SK-N-SH treated with all-trans-retinoic acid at 6 μM for 48 hours (cell line): ENCODE results near the gene CXCL8.

Experiments used
- ATAC-seq: fragments of 200-7000 bp; cut with Tn5 transposase; 3 replicates; pipeline ENCODE4 v1.9.1; 2020; ENCODE audit warnings: mild to moderate bottlenecking, moderate library complexity
- ARNTL ChIP-seq: fragments of 450-650 bp; formaldehyde crosslinking; IDR thresholded peaks from 2 replicates; pipeline ENCODE4 v1.5.0; 2020; ENCODE audit warnings: low read depth, mild to moderate bottlenecking, moderate library complexity, borderline replicate concordance
- BACH2 ChIP-seq: fragments of 250-450 bp; sonication (Bioruptor Pico); IDR thresholded peaks from 2 replicates; pipeline ENCODE4 v1.9.0; 2021; ENCODE audit warnings: mild to moderate bottlenecking, borderline replicate concordance
- CREB5 ChIP-seq: fragments of 250-450 bp; sonication (Bioruptor Pico); IDR thresholded peaks from 2 replicates; pipeline ENCODE4 v1.5.1; 2020; ENCODE audit warnings: low read depth, mild to moderate bottlenecking, moderate library complexity
- CSDC2 ChIP-seq: fragments of 250-450 bp; sonication (Bioruptor Pico); IDR thresholded peaks from 2 replicates; pipeline ENCODE4 v1.5.0; 2020; ENCODE audit warnings: mild to moderate bottlenecking, moderate library complexity
- CSRNP3 ChIP-seq: fragments of 250-450 bp; sonication (Bioruptor Pico); IDR thresholded peaks from 2 replicates; pipeline ENCODE4 v1.5.1; 2021; ENCODE audit warnings: mild to moderate bottlenecking, moderate library complexity
- ESRRG ChIP-seq: fragments of 250-450 bp; sonication (Bioruptor Pico); IDR thresholded peaks from 2 replicates; pipeline ENCODE4 v1.6.1; 2021; ENCODE audit warnings: mild to moderate bottlenecking
- ISL1 ChIP-seq: fragments of 250-450 bp; sonication (Bioruptor Pico); IDR thresholded peaks from 2 replicates; pipeline ENCODE4 v2.1.2; 2022; ENCODE audit warnings: mild to moderate bottlenecking, moderate library complexity
- OSR1 ChIP-seq: fragments of 250-450 bp; sonication (Bioruptor Pico); IDR thresholded peaks from 2 replicates; pipeline ENCODE4 v1.8.0; 2022; ENCODE audit warnings: moderate library complexity, mild to moderate bottlenecking, inconsistent platforms
- PATZ1 ChIP-seq: fragments of 250-450 bp; sonication (Bioruptor Pico); IDR thresholded peaks from 2 replicates; pipeline ENCODE4 v1.8.0; 2020; ENCODE audit warnings: mild to moderate bottlenecking, moderate library complexity, borderline replicate concordance
- PPARA ChIP-seq: fragments of 250-450 bp; sonication (Bioruptor Pico); IDR thresholded peaks from 2 replicates; pipeline ENCODE4 v1.5.0; 2020; ENCODE audit warnings: mild to moderate bottlenecking, borderline replicate concordance
- RARB ChIP-seq: fragments of 250-450 bp; sonication (Bioruptor Pico); IDR thresholded peaks from 2 replicates; pipeline ENCODE4 v1.8.0; 2021; ENCODE audit warnings: mild to moderate bottlenecking, moderate library complexity
- SNAI2 ChIP-seq: fragments of 250-450 bp; sonication (Bioruptor Pico); IDR thresholded peaks from 2 replicates; pipeline ENCODE4 v1.5.0; 2020; ENCODE audit warnings: mild to moderate bottlenecking, moderate library complexity
- TCF4 ChIP-seq: fragments of 250-450 bp; sonication (Bioruptor Pico); IDR thresholded peaks from 2 replicates; pipeline ENCODE4 v1.8.0; 2021; ENCODE audit warnings: mild to moderate bottlenecking, moderate library complexity, borderline replicate concordance
- TOX ChIP-seq: fragments of 250-450 bp; sonication (Bioruptor Pico); IDR thresholded peaks from 2 replicates; pipeline ENCODE4 v1.8.0; 2021; ENCODE audit warnings: mild to moderate bottlenecking, moderate library complexity, borderline replicate concordance
- ZC3H10 ChIP-seq: fragments of 250-450 bp; sonication (Bioruptor Pico); IDR thresholded peaks from 2 replicates; pipeline ENCODE4 v1.5.1; 2021; ENCODE audit warnings: mild to moderate bottlenecking, moderate library complexity
- ZFP3 ChIP-seq: fragments of 250-450 bp; sonication (Bioruptor Pico); IDR thresholded peaks from 2 replicates; pipeline ENCODE4 v1.5.0; 2020; ENCODE audit warnings: mild to moderate bottlenecking, moderate library complexity
- ZFP30 ChIP-seq: fragments of 450-650 bp; formaldehyde crosslinking; IDR thresholded peaks from 2 replicates; pipeline ENCODE4 v1.5.0; 2022; ENCODE audit warnings: mild to moderate bottlenecking, moderate library complexity
- ZNF565 ChIP-seq: fragments of 450-650 bp; formaldehyde crosslinking; conservative IDR thresholded peaks from 2 replicates; pipeline ENCODE4 v1.5.0; 2020; ENCODE audit warnings: low read depth, mild to moderate bottlenecking, moderate library complexity
- ZNF70 ChIP-seq: fragments of 450-650 bp; formaldehyde crosslinking; IDR thresholded peaks from 2 replicates; pipeline ENCODE4 v1.5.0; 2020; ENCODE audit warnings: mild to moderate bottlenecking, moderate library complexity
- ZNF8 ChIP-seq: fragments of 450-650 bp; formaldehyde crosslinking; IDR thresholded peaks from 2 replicates; pipeline ENCODE4 v1.5.0; 2020; ENCODE audit warnings: mild to moderate bottlenecking, moderate library complexity
- TF ChIP-seq, protein P1 (sequence below): fragments of 250-450 bp; sonication (Bioruptor Pico); IDR thresholded peaks from 2 replicates; pipeline ENCODE4 v1.8.0; 2021; ENCODE audit warnings: low read depth, mild to moderate bottlenecking, moderate library complexity, borderline replicate concordance

Gene CXCL8

DNA sequence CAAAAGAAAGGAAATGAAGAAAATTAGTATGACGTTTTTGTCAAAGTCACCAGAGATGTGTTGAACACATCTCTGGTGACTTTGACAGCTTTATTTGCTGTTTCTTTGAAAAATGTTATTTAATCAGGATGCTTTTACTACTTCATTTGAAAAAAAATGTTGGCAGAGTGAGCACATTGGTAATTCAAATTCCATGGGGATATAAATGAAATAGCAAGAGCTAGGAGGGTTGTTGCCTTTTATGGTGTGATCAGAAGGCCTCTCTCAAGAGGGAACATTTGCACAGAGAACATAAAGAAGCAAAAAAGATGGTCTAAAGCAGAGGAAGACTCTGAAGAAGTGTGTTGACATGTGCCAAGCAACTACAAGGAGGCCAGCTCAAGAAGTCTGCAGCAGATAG, 46.6 kb upstream of the CXCL8 start:
- no peak for ATAC-seq
- TF ChIP-seq CREB5 (CRISPR knock-in tag) (no peak), TOX (CRISPR knock-in tag) (no peak), ARNTL (CRISPR knock-in tag) (no peak), BACH2 (no peak), PPARA (CRISPR knock-in tag) (no peak), ZNF70 (CRISPR knock-in tag) (no peak), ZC3H10 (CRISPR knock-in tag) (no peak), ZFP30 (CRISPR knock-in tag) (no peak), ISL1 (CRISPR knock-in tag) (no peak), ESRRG (CRISPR knock-in tag) (no peak), SNAI2 (CRISPR knock-in tag) (no peak), CSDC2 (no peak), RARB (CRISPR knock-in tag) (no peak), CSRNP3 (CRISPR knock-in tag) (no peak)

DNA sequence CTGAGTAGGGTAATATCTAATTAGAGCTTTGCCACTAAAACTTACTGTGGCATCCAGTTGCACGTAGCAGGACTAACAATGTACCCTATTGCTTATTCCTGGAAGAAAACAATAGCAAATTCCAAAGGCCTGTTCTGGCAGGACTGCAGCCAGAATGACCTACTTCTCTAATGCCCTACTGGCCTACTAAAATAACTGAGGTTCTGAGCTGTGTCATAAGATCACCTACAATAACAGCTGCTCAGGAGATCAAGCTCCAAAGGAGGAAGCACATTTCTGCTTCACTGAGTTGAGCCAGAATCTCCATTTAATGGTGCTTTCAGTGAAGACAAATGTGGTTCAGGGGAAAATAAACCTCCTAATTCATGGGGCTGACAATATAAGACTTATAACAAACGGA, 42.2 kb upstream of the CXCL8 start:
- peak; percentile 67 for ATAC-seq

More for the DNA sequence above, 42.2 kb upstream of the CXCL8 start:
- TF ChIP-seq ZC3H10 (CRISPR knock-in tag) = no peak
- no peak for TF ChIP-seq ZNF70 (CRISPR knock-in tag)
- TF ChIP-seq CSRNP3 (CRISPR knock-in tag) = no peak
- TF ChIP-seq SNAI2 (CRISPR knock-in tag) = no peak
- no peak for TF ChIP-seq PPARA (CRISPR knock-in tag)
- no peak for TF ChIP-seq ISL1 (CRISPR knock-in tag)
- TF ChIP-seq OSR1 (CRISPR knock-in tag) = no peak
- TF ChIP-seq ESRRG (CRISPR knock-in tag) = no peak
- TF ChIP-seq, protein P1, sequence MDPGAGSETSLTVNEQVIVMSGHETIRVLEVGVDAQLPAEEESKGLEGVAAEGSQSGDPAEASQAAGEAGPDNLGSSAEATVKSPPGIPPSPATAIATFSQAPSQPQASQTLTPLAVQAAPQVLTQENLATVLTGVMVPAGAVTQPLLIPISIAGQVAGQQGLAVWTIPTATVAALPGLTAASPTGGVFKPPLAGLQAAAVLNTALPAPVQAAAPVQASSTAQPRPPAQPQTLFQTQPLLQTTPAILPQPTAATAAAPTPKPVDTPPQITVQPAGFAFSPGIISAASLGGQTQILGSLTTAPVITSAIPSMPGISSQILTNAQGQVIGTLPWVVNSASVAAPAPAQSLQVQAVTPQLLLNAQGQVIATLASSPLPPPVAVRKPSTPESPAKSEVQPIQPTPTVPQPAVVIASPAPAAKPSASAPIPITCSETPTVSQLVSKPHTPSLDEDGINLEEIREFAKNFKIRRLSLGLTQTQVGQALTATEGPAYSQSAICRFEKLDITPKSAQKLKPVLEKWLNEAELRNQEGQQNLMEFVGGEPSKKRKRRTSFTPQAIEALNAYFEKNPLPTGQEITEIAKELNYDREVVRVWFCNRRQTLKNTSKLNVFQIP = no peak
- no peak for TF ChIP-seq TCF4
- no peak for TF ChIP-seq PATZ1 (CRISPR knock-in tag)
- TF ChIP-seq ZNF8 = no peak
- no peak for TF ChIP-seq CSDC2
- no peak for TF ChIP-seq RARB (CRISPR knock-in tag)
- TF ChIP-seq ZNF565 (CRISPR knock-in tag) = no peak
- no peak for TF ChIP-seq BACH2
- no peak for TF ChIP-seq ZFP3
- TF ChIP-seq, all 23 proteins: peak for 0
